WTC11 (cell line): ENCODE results near the gene LRTM1. TPM values are rescaled to one million over a fixed set of nuclear protein-coding genes. Genes with fewer than 3 reads are reported as not detected.

ENCODE experiments used
- ATAC-seq: fragments of 200-7000 bp; cut with Tn5 transposase; 2 replicates; pipeline ENCODE4 v1.10.0; 2021; ENCODE audit warnings: mild to moderate bottlenecking, moderate library complexity
- CTCF ChIA-PET: fragments of 300-600 bp; sonication (Branson Sonifier 250); formaldehyde crosslinking; loops from one replicate; lab custom pipeline; 2021; ENCODE audit warnings: antibody characterized with exemption; lab: Charles Lee
- POLR2A ChIA-PET: fragments of 350-600 bp; sonication (Branson Sonifier 250); formaldehyde crosslinking; loops from one replicate; lab custom pipeline; 2021; ENCODE audit warnings: antibody characterized with exemption; lab: Charles Lee
- DNase-seq: peaks from one replicate; pipeline ENCODE4 v3.0.0; 2021; ENCODE audit warnings: low spot score
- H3K27ac Mint-ChIP-seq: 2 replicates; pipeline ENCODE4 v1.8.0; 2021; ENCODE audit warnings: mixed read lengths
- H3K27me3 Mint-ChIP-seq: 2 replicates; pipeline ENCODE4 v1.8.0; 2021; ENCODE audit warnings: low read depth, mild to moderate bottlenecking, moderate library complexity, mixed read lengths
- H3K36me3 Mint-ChIP-seq: 2 replicates; pipeline ENCODE4 v1.8.0; 2021; ENCODE audit warnings: mixed read lengths
- H3K4me1 Mint-ChIP-seq: 2 replicates; pipeline ENCODE4 v1.8.0; 2022; ENCODE audit warnings: mixed read lengths
- H3K4me3 Mint-ChIP-seq: 2 replicates; pipeline ENCODE4 v1.8.0; 2021; ENCODE audit warnings: mild to moderate bottlenecking, moderate library complexity, mixed read lengths
- H3K9me3 Mint-ChIP-seq: 2 replicates; pipeline ENCODE4 v1.8.0; 2021; ENCODE audit warnings: mixed read lengths
- CREB1 ChIP-seq: sonication (generic); formaldehyde crosslinking; IDR thresholded peaks from 2 replicates; pipeline ENCODE4 v1.8.0; 2023; ENCODE audit warnings: mild to moderate bottlenecking, missing genetic modification reagents
- ELF4 ChIP-seq: sonication (generic); formaldehyde crosslinking; IDR thresholded peaks from 2 replicates; pipeline ENCODE4 v1.8.1; 2022; ENCODE audit warnings: low read depth, mild to moderate bottlenecking, moderate library complexity, missing genetic modification reagents
- ETV6 ChIP-seq: sonication (generic); formaldehyde crosslinking; IDR thresholded peaks from 2 replicates; pipeline ENCODE4 v1.8.1; 2022; ENCODE audit warnings: mild to moderate bottlenecking, missing genetic modification reagents
- GABPB1 ChIP-seq: sonication (generic); formaldehyde crosslinking; IDR thresholded peaks from 2 replicates; pipeline ENCODE4 v1.8.1; 2023; ENCODE audit warnings: mild to moderate bottlenecking, missing genetic modification reagents
- JAZF1 ChIP-seq: fragments of 250-450 bp; sonication (Bioruptor Pico); IDR thresholded peaks from 2 replicates; pipeline ENCODE4 v1.9.0; 2021; ENCODE audit warnings: moderate library complexity, mild to moderate bottlenecking, inconsistent platforms
- MYBL2 ChIP-seq: sonication (generic); formaldehyde crosslinking; IDR thresholded peaks from 2 replicates; pipeline ENCODE4 v1.8.1; 2023; ENCODE audit warnings: mild to moderate bottlenecking, moderate library complexity, missing genetic modification reagents
- RELA ChIP-seq: sonication (generic); formaldehyde crosslinking; IDR thresholded peaks from 2 replicates; pipeline ENCODE4 v1.8.1; 2022; ENCODE audit warnings: missing genetic modification reagents, mild to moderate bottlenecking, borderline replicate concordance
- SMAD3 ChIP-seq: sonication (generic); formaldehyde crosslinking; IDR thresholded peaks from 2 replicates; pipeline ENCODE4 v1.8.0; 2022; ENCODE audit warnings: missing genetic modification reagents, mild to moderate bottlenecking, borderline replicate concordance
- SOX15 ChIP-seq: fragments of 250-450 bp; sonication (Bioruptor Pico); IDR thresholded peaks from 2 replicates; pipeline ENCODE4 v1.9.0; 2021; ENCODE audit warnings: mild to moderate bottlenecking
- ZNF121 ChIP-seq: sonication (generic); formaldehyde crosslinking; IDR thresholded peaks from 2 replicates; pipeline ENCODE4 v1.8.0; 2023; ENCODE audit warnings: missing genetic modification reagents
- ZNF219 ChIP-seq: sonication (generic); formaldehyde crosslinking; IDR thresholded peaks from 2 replicates; pipeline ENCODE4 v1.8.0; 2023; ENCODE audit warnings: missing genetic modification reagents, mild to moderate bottlenecking, borderline replicate concordance
- total RNA-seq: library from RNA; stranded (reverse); gene quantifications from 3 replicates; pipeline ENCODE4 v1.2.3, GENCODE V29; 2021
- TF ChIP-seq, protein P1 (sequence below): fragments of 250-450 bp; sonication (Bioruptor Pico); IDR thresholded peaks from 2 replicates; pipeline ENCODE4 v1.8.0; 2021; ENCODE audit warnings: mild to moderate bottlenecking
- TF ChIP-seq, protein P2 (sequence below): sonication (generic); formaldehyde crosslinking; IDR thresholded peaks from 2 replicates; pipeline ENCODE4 v1.8.1; 2022; ENCODE audit warnings: low read depth, mild to moderate bottlenecking, moderate library complexity, missing genetic modification reagents, borderline replicate concordance
- TF ChIP-seq, protein P3 (sequence below): sonication (generic); formaldehyde crosslinking; IDR thresholded peaks from 2 replicates; pipeline ENCODE4 v1.8.0; 2022; ENCODE audit warnings: mild to moderate bottlenecking, missing genetic modification reagents
- TF ChIP-seq, protein P4 (sequence below): sonication (generic); formaldehyde crosslinking; IDR thresholded peaks from 2 replicates; pipeline ENCODE4 v1.8.0; 2023; ENCODE audit warnings: mild to moderate bottlenecking, missing genetic modification reagents
- TF ChIP-seq, protein P5 (sequence below): fragments of 250-450 bp; sonication (Bioruptor Pico); IDR thresholded peaks from 2 replicates; pipeline ENCODE4 v1.9.0; 2021; ENCODE audit warnings: moderate library complexity, mild to moderate bottlenecking, inconsistent platforms, borderline replicate concordance
- TF ChIP-seq, protein P6 (sequence below): sonication (generic); formaldehyde crosslinking; IDR thresholded peaks from 2 replicates; pipeline ENCODE4 v1.8.1; 2023; ENCODE audit warnings: mild to moderate bottlenecking, missing genetic modification reagents, borderline replicate concordance

Gene LRTM1
- total RNA-seq, 1 experiment from 2014 or later, result not detected

DNA sequence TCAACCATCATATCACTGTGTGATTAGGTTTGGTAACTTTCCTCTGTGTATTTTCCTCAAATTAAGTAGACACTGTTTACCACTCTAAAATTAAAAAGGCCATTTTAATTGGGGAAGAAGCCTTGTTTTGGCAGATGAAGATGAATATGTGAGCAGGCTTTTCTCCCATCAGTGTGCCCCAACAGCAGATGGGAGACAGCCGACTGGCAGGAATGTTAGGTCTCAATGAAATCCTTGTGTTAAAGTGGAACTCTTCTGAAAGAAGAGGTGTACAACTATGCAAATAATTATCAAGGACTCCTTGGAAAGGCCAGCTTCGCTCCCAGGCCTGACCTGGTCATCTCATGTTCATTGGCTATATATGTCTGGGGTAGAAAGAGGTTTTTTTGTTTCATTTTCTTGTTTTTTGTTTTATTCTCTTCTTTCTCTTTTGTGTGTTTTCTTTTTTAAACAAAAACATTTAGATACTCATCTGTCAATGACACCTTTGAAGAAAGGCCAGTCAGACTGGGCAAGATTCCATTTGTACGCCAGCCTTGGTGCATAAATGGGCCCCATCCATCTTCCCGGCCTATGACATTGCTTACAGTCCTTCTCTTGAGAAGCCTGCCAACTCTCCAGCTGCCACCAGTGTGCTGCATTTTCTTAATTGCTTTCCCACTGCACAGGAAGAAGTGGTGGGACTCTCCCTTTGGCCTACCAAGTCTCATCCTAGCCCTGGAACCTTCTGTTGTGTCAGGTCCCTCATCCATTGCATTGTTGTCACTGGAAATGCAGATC is 25.8 kb downstream of the LRTM1 start:
- Mint-ChIP-seq H3K9me3 (peaks cover 3% of the 10 kb centered on the region; the same call in 1 of the 2 replicates), H3K27ac (no peak overlapping the region), H3K36me3 (peaks cover 22% of the 10 kb centered on the region), H3K27me3 (no peaks in the 10 kb centered on the region), H3K4me1 (peaks cover 7% of the 10 kb centered on the region), H3K4me3 (no peak overlapping the region)
- ChIA-PET CTCF (no interaction called here), POLR2A (no interaction called here)
- ATAC-seq (no peak), DNase-seq (no peak)
- TF ChIP-seq, protein P1, sequence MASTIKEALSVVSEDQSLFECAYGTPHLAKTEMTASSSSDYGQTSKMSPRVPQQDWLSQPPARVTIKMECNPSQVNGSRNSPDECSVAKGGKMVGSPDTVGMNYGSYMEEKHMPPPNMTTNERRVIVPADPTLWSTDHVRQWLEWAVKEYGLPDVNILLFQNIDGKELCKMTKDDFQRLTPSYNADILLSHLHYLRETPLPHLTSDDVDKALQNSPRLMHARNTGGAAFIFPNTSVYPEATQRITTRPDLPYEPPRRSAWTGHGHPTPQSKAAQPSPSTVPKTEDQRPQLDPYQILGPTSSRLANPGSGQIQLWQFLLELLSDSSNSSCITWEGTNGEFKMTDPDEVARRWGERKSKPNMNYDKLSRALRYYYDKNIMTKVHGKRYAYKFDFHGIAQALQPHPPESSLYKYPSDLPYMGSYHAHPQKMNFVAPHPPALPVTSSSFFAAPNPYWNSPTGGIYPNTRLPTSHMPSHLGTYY (CRISPR knock-in tag), result no peak
- no peak for TF ChIP-seq ETV6 (CRISPR knock-in tag)
- TF ChIP-seq, protein P2, sequence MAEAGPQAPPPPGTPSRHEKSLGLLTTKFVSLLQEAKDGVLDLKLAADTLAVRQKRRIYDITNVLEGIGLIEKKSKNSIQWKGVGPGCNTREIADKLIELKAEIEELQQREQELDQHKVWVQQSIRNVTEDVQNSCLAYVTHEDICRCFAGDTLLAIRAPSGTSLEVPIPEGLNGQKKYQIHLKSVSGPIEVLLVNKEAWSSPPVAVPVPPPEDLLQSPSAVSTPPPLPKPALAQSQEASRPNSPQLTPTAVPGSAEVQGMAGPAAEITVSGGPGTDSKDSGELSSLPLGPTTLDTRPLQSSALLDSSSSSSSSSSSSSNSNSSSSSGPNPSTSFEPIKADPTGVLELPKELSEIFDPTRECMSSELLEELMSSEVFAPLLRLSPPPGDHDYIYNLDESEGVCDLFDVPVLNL, result no peak
- no peak for TF ChIP-seq SMAD3 (CRISPR knock-in tag)
- TF ChIP-seq CREB1 (CRISPR knock-in tag), result no peak
- no peak for TF ChIP-seq JAZF1 (CRISPR knock-in tag)
- no peak for TF ChIP-seq MYBL2 (CRISPR knock-in tag)
- no peak for TF ChIP-seq ZNF219 (CRISPR knock-in tag)
- no peak for TF ChIP-seq ELF4 (CRISPR knock-in tag)
- TF ChIP-seq, protein P3, sequence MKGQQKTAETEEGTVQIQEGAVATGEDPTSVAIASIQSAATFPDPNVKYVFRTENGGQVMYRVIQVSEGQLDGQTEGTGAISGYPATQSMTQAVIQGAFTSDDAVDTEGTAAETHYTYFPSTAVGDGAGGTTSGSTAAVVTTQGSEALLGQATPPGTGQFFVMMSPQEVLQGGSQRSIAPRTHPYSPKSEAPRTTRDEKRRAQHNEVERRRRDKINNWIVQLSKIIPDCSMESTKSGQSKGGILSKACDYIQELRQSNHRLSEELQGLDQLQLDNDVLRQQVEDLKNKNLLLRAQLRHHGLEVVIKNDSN, result no peak
- no peak for TF ChIP-seq ZNF121
- TF ChIP-seq RELA, result no peak
- no peak for TF ChIP-seq GABPB1 (CRISPR knock-in tag)
- TF ChIP-seq, protein P4, sequence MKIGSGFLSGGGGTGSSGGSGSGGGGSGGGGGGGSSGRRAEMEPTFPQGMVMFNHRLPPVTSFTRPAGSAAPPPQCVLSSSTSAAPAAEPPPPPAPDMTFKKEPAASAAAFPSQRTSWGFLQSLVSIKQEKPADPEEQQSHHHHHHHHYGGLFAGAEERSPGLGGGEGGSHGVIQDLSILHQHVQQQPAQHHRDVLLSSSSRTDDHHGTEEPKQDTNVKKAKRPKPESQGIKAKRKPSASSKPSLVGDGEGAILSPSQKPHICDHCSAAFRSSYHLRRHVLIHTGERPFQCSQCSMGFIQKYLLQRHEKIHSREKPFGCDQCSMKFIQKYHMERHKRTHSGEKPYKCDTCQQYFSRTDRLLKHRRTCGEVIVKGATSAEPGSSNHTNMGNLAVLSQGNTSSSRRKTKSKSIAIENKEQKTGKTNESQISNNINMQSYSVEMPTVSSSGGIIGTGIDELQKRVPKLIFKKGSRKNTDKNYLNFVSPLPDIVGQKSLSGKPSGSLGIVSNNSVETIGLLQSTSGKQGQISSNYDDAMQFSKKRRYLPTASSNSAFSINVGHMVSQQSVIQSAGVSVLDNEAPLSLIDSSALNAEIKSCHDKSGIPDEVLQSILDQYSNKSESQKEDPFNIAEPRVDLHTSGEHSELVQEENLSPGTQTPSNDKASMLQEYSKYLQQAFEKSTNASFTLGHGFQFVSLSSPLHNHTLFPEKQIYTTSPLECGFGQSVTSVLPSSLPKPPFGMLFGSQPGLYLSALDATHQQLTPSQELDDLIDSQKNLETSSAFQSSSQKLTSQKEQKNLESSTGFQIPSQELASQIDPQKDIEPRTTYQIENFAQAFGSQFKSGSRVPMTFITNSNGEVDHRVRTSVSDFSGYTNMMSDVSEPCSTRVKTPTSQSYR (CRISPR knock-in tag), result no peak
- TF ChIP-seq, protein P5, sequence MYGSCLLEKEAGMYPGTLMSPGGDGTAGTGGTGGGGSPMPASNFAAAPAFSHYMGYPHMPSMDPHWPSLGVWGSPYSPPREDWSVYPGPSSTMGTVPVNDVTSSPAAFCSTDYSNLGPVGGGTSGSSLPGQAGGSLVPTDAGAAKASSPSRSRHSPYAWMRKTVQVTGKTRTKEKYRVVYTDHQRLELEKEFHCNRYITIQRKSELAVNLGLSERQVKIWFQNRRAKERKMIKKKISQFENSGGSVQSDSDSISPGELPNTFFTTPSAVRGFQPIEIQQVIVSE (CRISPR knock-in tag), result no peak
- TF ChIP-seq, protein P6, sequence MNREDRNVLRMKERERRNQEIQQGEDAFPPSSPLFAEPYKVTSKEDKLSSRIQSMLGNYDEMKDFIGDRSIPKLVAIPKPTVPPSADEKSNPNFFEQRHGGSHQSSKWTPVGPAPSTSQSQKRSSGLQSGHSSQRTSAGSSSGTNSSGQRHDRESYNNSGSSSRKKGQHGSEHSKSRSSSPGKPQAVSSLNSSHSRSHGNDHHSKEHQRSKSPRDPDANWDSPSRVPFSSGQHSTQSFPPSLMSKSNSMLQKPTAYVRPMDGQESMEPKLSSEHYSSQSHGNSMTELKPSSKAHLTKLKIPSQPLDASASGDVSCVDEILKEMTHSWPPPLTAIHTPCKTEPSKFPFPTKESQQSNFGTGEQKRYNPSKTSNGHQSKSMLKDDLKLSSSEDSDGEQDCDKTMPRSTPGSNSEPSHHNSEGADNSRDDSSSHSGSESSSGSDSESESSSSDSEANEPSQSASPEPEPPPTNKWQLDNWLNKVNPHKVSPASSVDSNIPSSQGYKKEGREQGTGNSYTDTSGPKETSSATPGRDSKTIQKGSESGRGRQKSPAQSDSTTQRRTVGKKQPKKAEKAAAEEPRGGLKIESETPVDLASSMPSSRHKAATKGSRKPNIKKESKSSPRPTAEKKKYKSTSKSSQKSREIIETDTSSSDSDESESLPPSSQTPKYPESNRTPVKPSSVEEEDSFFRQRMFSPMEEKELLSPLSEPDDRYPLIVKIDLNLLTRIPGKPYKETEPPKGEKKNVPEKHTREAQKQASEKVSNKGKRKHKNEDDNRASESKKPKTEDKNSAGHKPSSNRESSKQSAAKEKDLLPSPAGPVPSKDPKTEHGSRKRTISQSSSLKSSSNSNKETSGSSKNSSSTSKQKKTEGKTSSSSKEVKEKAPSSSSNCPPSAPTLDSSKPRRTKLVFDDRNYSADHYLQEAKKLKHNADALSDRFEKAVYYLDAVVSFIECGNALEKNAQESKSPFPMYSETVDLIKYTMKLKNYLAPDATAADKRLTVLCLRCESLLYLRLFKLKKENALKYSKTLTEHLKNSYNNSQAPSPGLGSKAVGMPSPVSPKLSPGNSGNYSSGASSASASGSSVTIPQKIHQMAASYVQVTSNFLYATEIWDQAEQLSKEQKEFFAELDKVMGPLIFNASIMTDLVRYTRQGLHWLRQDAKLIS, result no peak
- no peak for TF ChIP-seq SOX15 (CRISPR knock-in tag)
